SK-N-SH treated with all-trans-retinoic acid at 6 μM for 48 hours (cell line): ENCODE results near the gene MECR.

Source experiments
- ATAC-seq: fragments of 200-7000 bp; cut with Tn5 transposase; 3 replicates; pipeline ENCODE4 v1.9.1; 2020; ENCODE audit warnings: mild to moderate bottlenecking, moderate library complexity
- ARNTL ChIP-seq: fragments of 450-650 bp; formaldehyde crosslinking; IDR thresholded peaks from 2 replicates; pipeline ENCODE4 v1.5.0; 2020; ENCODE audit warnings: low read depth, mild to moderate bottlenecking, moderate library complexity, borderline replicate concordance
- CREB5 ChIP-seq: fragments of 250-450 bp; sonication (Bioruptor Pico); IDR thresholded peaks from 2 replicates; pipeline ENCODE4 v1.5.1; 2020; ENCODE audit warnings: low read depth, mild to moderate bottlenecking, moderate library complexity
- CSDC2 ChIP-seq: fragments of 250-450 bp; sonication (Bioruptor Pico); IDR thresholded peaks from 2 replicates; pipeline ENCODE4 v1.5.0; 2020; ENCODE audit warnings: mild to moderate bottlenecking, moderate library complexity
- ESRRG ChIP-seq: fragments of 250-450 bp; sonication (Bioruptor Pico); IDR thresholded peaks from 2 replicates; pipeline ENCODE4 v1.6.1; 2021; ENCODE audit warnings: mild to moderate bottlenecking
- GLIS3 ChIP-seq: fragments of 250-450 bp; sonication (Bioruptor Pico); IDR thresholded peaks from 2 replicates; pipeline ENCODE4 v1.5.0; 2020; ENCODE audit warnings: mild to moderate bottlenecking, moderate library complexity
- ISL1 ChIP-seq: fragments of 250-450 bp; sonication (Bioruptor Pico); IDR thresholded peaks from 2 replicates; pipeline ENCODE4 v2.1.2; 2022; ENCODE audit warnings: mild to moderate bottlenecking, moderate library complexity
- OSR1 ChIP-seq: fragments of 250-450 bp; sonication (Bioruptor Pico); IDR thresholded peaks from 2 replicates; pipeline ENCODE4 v1.8.0; 2022; ENCODE audit warnings: moderate library complexity, mild to moderate bottlenecking, inconsistent platforms
- PATZ1 ChIP-seq: fragments of 250-450 bp; sonication (Bioruptor Pico); IDR thresholded peaks from 2 replicates; pipeline ENCODE4 v1.8.0; 2020; ENCODE audit warnings: mild to moderate bottlenecking, moderate library complexity, borderline replicate concordance
- PPARA ChIP-seq: fragments of 250-450 bp; sonication (Bioruptor Pico); IDR thresholded peaks from 2 replicates; pipeline ENCODE4 v1.5.0; 2020; ENCODE audit warnings: mild to moderate bottlenecking, borderline replicate concordance
- RARB ChIP-seq: fragments of 250-450 bp; sonication (Bioruptor Pico); IDR thresholded peaks from 2 replicates; pipeline ENCODE4 v1.8.0; 2021; ENCODE audit warnings: mild to moderate bottlenecking, moderate library complexity
- SNAI2 ChIP-seq: fragments of 250-450 bp; sonication (Bioruptor Pico); IDR thresholded peaks from 2 replicates; pipeline ENCODE4 v1.5.0; 2020; ENCODE audit warnings: mild to moderate bottlenecking, moderate library complexity
- TCF4 ChIP-seq: fragments of 250-450 bp; sonication (Bioruptor Pico); IDR thresholded peaks from 2 replicates; pipeline ENCODE4 v1.8.0; 2021; ENCODE audit warnings: mild to moderate bottlenecking, moderate library complexity, borderline replicate concordance
- TOX ChIP-seq: fragments of 250-450 bp; sonication (Bioruptor Pico); IDR thresholded peaks from 2 replicates; pipeline ENCODE4 v1.8.0; 2021; ENCODE audit warnings: mild to moderate bottlenecking, moderate library complexity, borderline replicate concordance
- TSHZ2 ChIP-seq: fragments of 250-450 bp; sonication (Bioruptor Pico); IDR thresholded peaks from 2 replicates; pipeline ENCODE4 v1.5.0; 2020; ENCODE audit warnings: mild to moderate bottlenecking, moderate library complexity
- ZC3H10 ChIP-seq: fragments of 250-450 bp; sonication (Bioruptor Pico); IDR thresholded peaks from 2 replicates; pipeline ENCODE4 v1.5.1; 2021; ENCODE audit warnings: mild to moderate bottlenecking, moderate library complexity
- ZNF565 ChIP-seq: fragments of 450-650 bp; formaldehyde crosslinking; conservative IDR thresholded peaks from 2 replicates; pipeline ENCODE4 v1.5.0; 2020; ENCODE audit warnings: low read depth, mild to moderate bottlenecking, moderate library complexity
- ZNF70 ChIP-seq: fragments of 450-650 bp; formaldehyde crosslinking; IDR thresholded peaks from 2 replicates; pipeline ENCODE4 v1.5.0; 2020; ENCODE audit warnings: mild to moderate bottlenecking, moderate library complexity
- ZNF8 ChIP-seq: fragments of 450-650 bp; formaldehyde crosslinking; IDR thresholded peaks from 2 replicates; pipeline ENCODE4 v1.5.0; 2020; ENCODE audit warnings: mild to moderate bottlenecking, moderate library complexity
- TF ChIP-seq, protein P1 (sequence below): fragments of 250-450 bp; sonication (Bioruptor Pico); IDR thresholded peaks from 2 replicates; pipeline ENCODE4 v1.5.1; 2021; ENCODE audit warnings: mild to moderate bottlenecking, moderate library complexity
- TF ChIP-seq, protein P2 (sequence below): fragments of 250-450 bp; sonication (Bioruptor Pico); IDR thresholded peaks from 2 replicates; pipeline ENCODE4 v1.8.0; 2021; ENCODE audit warnings: low read depth, mild to moderate bottlenecking, moderate library complexity, borderline replicate concordance

Gene MECR

DNA sequence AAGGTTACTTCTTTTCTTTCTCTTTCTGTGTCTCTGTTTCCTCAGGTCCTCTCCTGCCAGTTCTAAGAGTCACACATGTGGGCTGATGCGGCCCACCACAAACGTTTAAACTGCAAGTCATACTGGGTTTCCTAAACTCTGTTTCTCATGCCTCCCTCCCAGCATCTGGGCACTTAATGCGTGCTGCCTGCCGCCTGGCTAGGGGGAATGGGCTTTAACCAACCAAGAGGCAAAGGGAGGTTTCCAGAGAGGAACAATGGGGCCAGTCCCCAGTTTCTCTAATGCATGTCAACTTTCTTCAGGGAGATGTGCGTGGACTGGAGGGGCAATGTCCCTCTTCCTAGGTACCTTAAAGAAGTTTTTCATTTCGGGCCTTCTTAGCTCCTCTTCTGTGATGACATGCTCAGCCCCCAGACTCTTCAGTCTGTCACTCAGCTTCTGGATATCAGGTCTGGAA lies 29.1 kb downstream of the MECR start:
- TF ChIP-seq ZC3H10: no peak
- no peak for TF ChIP-seq OSR1 (CRISPR knock-in tag)
- no peak for TF ChIP-seq RARB (CRISPR knock-in tag)
- ATAC-seq: no peak

- TF ChIP-seq SNAI2 (CRISPR knock-in tag) (no peak), OSR1 (CRISPR knock-in tag) (no peak), ESRRG (CRISPR knock-in tag) (no peak), CSDC2 (no peak), ZNF70 (CRISPR knock-in tag) (no peak), TOX (no peak), ZNF8 (CRISPR knock-in tag) (no peak), GLIS3 (no peak), RARB (CRISPR knock-in tag) (no peak)
- TF ChIP-seq, all 23 proteins: peak for 0
- no peak for ATAC-seq
Observed at GRCh38 chr1:29200906-29201594, 29.7 kb downstream of the MECR start.

- TF ChIP-seq TOX (no peak), CSDC2 (no peak), SNAI2 (CRISPR knock-in tag) (no peak), GLIS3 (no peak), PPARA (CRISPR knock-in tag) (no peak), ESRRG (CRISPR knock-in tag) (no peak), ISL1 (CRISPR knock-in tag) (no peak), ZC3H10 (no peak), TSHZ2 (CRISPR knock-in tag) (no peak), TCF4 (CRISPR knock-in tag) (no peak), ZNF70 (CRISPR knock-in tag) (no peak), CREB5 (CRISPR knock-in tag) (no peak), PATZ1 (no peak), ZNF565 (CRISPR knock-in tag) (no peak), ARNTL (CRISPR knock-in tag) (no peak)
- TF ChIP-seq, protein P1, sequence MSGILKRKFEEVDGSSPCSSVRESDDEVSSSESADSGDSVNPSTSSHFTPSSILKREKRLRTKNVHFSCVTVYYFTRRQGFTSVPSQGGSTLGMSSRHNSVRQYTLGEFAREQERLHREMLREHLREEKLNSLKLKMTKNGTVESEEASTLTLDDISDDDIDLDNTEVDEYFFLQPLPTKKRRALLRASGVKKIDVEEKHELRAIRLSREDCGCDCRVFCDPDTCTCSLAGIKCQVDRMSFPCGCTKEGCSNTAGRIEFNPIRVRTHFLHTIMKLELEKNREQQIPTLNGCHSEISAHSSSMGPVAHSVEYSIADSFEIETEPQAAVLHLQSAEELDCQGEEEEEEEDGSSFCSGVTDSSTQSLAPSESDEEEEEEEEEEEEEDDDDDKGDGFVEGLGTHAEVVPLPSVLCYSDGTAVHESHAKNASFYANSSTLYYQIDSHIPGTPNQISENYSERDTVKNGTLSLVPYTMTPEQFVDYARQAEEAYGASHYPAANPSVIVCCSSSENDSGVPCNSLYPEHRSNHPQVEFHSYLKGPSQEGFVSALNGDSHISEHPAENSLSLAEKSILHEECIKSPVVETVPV (CRISPR knock-in tag): no peak
- TF ChIP-seq, protein P2, sequence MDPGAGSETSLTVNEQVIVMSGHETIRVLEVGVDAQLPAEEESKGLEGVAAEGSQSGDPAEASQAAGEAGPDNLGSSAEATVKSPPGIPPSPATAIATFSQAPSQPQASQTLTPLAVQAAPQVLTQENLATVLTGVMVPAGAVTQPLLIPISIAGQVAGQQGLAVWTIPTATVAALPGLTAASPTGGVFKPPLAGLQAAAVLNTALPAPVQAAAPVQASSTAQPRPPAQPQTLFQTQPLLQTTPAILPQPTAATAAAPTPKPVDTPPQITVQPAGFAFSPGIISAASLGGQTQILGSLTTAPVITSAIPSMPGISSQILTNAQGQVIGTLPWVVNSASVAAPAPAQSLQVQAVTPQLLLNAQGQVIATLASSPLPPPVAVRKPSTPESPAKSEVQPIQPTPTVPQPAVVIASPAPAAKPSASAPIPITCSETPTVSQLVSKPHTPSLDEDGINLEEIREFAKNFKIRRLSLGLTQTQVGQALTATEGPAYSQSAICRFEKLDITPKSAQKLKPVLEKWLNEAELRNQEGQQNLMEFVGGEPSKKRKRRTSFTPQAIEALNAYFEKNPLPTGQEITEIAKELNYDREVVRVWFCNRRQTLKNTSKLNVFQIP: no peak
- TF ChIP-seq, all 23 proteins: peak for 0
- ATAC-seq: no peak
Observed at GRCh38 chr1:29197993-29198392, 32.7 kb downstream of the MECR start.

DNA sequence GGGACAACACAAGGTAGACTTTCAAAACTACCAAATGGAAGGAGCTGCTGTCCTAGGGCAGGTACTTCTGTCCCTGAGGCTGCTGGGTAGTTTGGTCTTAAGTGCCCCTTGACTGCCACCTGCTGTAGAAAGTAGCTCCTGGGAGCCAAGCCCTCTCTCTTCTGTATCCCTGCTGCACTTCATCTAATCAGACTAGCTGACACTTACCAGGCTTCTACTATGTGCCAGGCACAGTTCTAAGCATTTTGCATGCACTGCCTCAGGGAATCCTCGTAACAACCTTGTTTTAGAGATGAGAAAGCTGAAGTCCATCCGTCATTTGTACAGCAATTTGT lies 33.2 kb downstream of the MECR start:
- TF ChIP-seq TCF4 (CRISPR knock-in tag) (no peak), PPARA (CRISPR knock-in tag) (no peak), RARB (CRISPR knock-in tag) (no peak), ESRRG (CRISPR knock-in tag) (no peak), OSR1 (CRISPR knock-in tag) (no peak), ARNTL (CRISPR knock-in tag) (no peak), ZNF8 (CRISPR knock-in tag) (no peak), CREB5 (CRISPR knock-in tag) (no peak), PATZ1 (no peak)

More for the DNA sequence above, 33.2 kb downstream of the MECR start:
- peak; percentile 90 for ATAC-seq
